HG03571 (cell line): ENCODE data around the gene ZSCAN5B.

Experiments used
- ATAC-seq: cut with Tn5 transposase; IDR thresholded peaks from one replicate; pipeline ENCODE4 v1.9.1; 2021; ENCODE audit not compliant: unreplicated experiment

ZSCAN5B gene

GRCh38 chr19:56146904-56147303 is 50.7 kb downstream of the ZSCAN5B start:
- ATAC-seq, result no peak

DNA sequence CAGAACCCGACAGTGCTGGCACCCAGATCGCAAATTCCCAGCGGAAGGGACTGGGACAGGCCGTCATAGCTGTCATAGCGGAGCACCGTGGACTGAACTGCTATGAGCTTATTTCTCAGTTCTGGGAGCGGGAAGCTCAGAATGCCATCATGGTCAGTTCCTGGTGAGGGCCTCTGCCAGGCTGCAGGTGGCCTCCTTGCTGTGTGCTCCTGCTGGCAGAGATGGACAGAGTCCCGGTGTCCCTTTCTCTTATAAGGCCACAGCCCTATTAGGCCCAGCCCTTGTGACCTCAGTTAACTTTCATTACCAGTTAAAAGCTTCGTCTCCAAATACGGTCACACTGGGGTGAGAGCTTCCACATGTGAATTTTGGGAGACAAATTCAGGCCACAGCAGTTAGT is 51.9 kb downstream of the ZSCAN5B start:
- ATAC-seq, result no peak

DNA sequence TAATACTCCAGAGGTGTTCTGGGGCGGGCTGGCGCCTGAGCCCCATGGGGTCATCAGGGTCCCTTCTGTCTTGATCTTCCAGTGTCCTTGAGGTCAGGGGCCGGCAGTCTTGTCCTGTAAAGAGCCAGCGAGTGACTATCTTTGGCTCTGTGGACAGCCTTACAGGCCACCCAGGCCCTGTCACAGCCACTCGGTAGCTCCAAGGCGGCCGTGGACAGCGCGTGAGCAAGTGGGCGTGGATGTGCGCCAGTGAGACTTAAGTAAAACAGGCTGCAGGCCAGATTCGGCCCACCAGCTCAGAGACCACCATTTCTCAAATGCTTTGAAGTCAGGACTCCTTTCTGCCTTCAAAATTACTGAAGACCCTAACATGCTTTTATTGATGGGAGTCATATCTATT is 52.8 kb downstream of the ZSCAN5B start:
- no peak for ATAC-seq

GRCh38 chr19:56144376-56144775 is 53.2 kb downstream of the ZSCAN5B start:
- ATAC-seq, result no peak

DNA sequence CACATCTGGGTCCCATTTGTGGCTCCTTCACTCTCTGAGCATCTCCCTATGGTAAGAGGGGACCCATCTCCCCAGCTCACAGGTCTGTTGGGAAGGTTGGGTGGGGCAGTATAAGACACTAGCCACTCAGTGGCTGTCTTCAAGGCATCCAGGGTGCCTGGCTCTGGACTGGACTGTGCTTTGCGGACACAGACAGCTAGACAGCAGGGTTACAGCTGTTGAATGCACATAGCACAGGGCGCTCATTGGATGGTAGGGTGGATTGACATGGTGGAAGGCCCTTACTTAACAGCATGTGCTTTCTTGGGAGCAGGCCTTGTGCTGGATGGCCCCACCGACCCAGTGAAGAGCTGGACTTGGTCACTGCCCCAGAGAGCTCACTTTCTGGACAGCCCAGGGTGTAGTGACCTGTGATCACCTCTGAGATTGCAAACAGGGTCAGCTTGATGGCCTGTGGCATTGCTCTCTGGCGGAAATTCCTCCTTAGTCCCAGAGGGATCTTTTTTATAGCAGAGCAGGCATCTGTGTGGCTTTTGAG is 54.6 kb downstream of the ZSCAN5B start:
- ATAC-seq, result no peak

DNA sequence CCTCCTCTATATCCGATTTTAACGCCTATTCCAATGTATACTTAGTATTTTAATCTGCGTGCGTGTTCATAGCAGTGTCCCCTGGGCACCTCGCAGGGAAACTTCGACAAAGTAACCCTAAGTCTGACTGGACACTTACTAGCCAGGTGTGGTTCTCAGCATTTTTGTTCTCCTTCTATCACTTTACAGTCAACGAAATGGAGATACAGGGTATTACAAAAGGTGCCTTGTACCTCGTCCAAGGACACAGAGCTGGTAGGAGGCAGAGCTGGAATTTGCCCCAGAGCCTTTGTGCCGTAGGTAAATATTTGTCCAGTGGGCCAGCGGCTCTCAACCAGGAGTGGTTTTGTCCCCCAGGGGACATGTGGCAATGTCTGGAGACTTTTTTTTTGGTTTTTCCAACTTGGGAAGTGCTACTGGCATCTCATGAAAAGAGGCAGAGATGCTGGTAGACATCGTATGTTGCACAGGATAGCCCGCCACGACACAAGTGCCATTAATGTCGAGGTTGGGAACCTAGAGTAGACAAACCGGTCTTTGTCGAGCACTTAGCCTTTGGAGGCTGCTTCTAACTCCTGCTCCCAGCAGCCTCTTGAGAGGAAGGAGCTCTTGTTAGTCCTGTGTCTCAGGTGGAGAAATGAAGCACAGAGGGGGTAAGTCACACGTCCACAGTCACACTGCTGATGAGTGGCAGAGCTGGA is 55.3 kb downstream of the ZSCAN5B start:
- ATAC-seq, result no peak

- ATAC-seq, result no peak
Measured at GRCh38 chr19:56141417-56141993, 56.1 kb downstream of the ZSCAN5B start.

DNA sequence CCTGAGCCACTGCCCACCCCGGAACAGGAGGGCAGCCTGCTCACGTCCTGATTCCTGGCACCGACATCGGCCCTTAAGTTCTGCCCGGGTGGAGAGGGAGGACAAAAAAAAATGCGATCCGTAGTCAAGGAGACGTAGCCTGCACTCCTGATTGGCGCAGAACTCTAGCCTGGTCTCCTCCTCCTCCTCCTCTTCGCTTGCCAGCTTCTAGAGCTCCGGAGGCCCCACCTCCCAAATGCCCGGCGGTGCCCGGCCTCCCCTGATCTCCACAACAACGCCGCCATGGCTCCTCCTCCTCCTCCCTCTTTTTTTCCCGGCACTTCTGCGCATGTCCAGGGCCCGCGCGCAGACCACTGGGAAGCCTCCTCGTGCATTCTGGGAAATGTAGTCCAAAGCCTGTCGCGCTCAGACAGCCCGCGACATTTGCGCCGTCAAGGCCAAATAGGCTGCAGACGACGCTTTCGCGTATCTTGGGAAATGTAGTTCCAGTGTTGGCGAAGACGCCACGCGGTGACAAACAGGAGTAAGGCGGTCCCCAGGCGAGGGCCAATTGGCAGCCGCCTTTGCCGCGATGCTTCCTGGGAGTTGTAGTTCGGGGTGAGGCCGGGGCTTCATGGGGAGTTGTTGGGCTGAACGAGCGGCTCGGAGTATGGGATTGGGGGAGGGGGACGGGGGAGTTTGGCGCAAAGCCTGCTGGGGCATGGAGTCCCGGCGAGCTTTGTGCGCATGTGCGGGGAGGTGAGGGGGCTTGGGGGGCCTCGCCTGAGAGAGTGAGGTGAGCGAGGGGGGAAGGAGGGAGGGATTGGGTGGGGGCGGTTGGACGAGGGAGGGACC is 56.8 kb downstream of the ZSCAN5B start, which contains the start of gene ZNF444:
Gene ZNF444 (plus strand): TSS at position 705 of the 834 bp plus-strand sequence. CDS start 5,625 bp downstream, outside the sequence.
- peak; percentile 87 for ATAC-seq

DNA sequence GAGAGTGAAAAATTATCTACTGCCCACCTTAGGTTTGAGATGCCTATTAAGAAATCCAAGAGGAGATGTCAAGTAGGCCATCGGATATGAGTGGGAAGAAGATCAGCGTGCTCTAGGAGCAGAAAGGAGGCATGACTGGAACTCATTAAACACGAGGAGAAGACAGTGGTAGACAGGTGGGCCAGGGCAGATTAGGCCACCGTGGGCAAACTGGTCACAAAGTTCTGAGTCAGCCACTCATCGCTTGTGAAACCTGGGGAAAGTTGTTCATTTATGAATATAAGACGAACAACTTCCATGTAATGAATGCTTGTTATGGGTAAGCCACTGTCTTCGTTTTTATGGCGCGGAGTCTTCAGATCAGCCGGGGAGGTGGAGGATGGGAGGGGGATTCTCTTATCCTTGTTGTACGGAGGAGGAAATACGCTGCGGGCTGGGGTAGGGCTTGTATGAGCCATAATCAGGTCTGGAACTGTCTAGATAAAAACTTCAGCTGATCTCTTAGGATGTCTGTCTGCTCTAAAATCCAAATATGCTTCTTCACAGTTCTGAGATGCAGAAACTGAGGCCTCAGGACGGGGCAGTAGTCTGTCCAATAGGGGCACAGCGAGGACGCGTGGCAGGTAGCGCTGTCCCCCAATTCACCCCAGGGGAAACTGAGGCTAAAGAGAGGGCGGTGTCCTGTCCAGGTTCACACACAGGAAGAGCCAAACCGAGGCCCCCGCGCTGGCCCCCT is 57.6 kb downstream of the ZSCAN5B start:
- ATAC-seq, result no peak
